Measurements from ENCODE around the gene RFX4. TPM values are rescaled to one million over a fixed set of nuclear protein-coding genes. Genes with fewer than 3 reads are reported as not detected.

The RFX4 gene
- total RNA-seq, 2 donors from 2014 or later = 10.6 TPM; not detected in 1

- intact Hi-C loops (cut with DNase I) = no loop called here
- TF ChIP-seq POLR2AphosphoS5 (IDR thresholded peaks at IDR 0.05) (no peak), POLR2A (IDR thresholded peaks at IDR 0.05) (no peak)
- TF ChIP-seq, protein P1, sequence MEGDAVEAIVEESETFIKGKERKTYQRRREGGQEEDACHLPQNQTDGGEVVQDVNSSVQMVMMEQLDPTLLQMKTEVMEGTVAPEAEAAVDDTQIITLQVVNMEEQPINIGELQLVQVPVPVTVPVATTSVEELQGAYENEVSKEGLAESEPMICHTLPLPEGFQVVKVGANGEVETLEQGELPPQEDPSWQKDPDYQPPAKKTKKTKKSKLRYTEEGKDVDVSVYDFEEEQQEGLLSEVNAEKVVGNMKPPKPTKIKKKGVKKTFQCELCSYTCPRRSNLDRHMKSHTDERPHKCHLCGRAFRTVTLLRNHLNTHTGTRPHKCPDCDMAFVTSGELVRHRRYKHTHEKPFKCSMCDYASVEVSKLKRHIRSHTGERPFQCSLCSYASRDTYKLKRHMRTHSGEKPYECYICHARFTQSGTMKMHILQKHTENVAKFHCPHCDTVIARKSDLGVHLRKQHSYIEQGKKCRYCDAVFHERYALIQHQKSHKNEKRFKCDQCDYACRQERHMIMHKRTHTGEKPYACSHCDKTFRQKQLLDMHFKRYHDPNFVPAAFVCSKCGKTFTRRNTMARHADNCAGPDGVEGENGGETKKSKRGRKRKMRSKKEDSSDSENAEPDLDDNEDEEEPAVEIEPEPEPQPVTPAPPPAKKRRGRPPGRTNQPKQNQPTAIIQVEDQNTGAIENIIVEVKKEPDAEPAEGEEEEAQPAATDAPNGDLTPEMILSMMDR (IDR thresholded peaks at IDR 0.05) = no peak
- Histone ChIP-seq H3K9me3 (no peaks in the 10 kb centered on the region), H3K36me3 (no peaks in the 10 kb centered on the region), H3K4me1 (replicated peaks) (no peaks in the 10 kb centered on the region), H3K27me3 (replicated peaks; ENCODE audit: insufficient read depth) (no peaks in the 10 kb centered on the region), H3K27ac (peak overlapping the region in 1 of 2 donors; percentile 26), H3K4me3 (no peak overlapping the region)
- WGBS = 64% methylated on average over 5 of the region's 5 CpGs
- DNase-seq (ENCODE audit: low spot score) = no peak
Observed at GRCh38 chr12:106783515-106783914, 200.7 kb downstream of the RFX4 start.

DNA sequence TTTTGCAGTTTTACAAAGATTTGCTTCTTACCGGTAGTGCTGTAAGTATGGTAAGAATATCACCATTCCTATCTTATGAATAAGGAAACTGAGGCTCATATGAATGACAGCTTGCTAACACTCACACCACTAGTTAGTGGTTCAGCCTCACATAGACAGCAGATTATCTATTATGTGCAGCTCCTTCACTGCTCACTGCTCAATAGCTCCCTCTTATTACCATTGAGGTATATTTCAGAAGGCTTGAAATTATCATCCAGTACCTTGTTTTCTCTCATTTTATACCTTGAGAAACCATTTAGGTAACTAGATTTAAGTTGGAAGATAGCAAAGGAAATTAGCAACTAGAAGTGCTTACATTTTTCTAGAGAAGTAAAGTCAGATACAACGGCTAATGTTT lies 207.2 kb downstream of the RFX4 start:
- Histone ChIP-seq H3K4me1 (replicated peaks) (no peaks in the 10 kb centered on the region), H3K36me3 (no peaks in the 10 kb centered on the region), H3K4me3 (no peak overlapping the region), H3K27ac (no peak overlapping the region), H3K27me3 (replicated peaks; ENCODE audit: insufficient read depth) (no peaks in the 10 kb centered on the region), H3K9me3 (no peaks in the 10 kb centered on the region)
- TF ChIP-seq, protein P1 (IDR thresholded peaks at IDR 0.05) = no peak
- no peak for TF ChIP-seq POLR2A (IDR thresholded peaks at IDR 0.05)
- no peak for TF ChIP-seq POLR2AphosphoS5 (IDR thresholded peaks at IDR 0.05)
- WGBS = 67% methylated on average over 2 of the region's 2 CpGs
- intact Hi-C loops (cut with DNase I) = no loop called here
- DNase-seq (ENCODE audit: low spot score) = no peak

- TF ChIP-seq POLR2A (IDR thresholded peaks at IDR 0.05) (no peak), POLR2AphosphoS5 (IDR thresholded peaks at IDR 0.05) (no peak)
- TF ChIP-seq, protein P1 (IDR thresholded peaks at IDR 0.05) = no peak
Observed at GRCh38 chr12:106791531-106791930, 208.7 kb downstream of the RFX4 start.

GRCh38 chr12:106794369-106794768 lies 211.6 kb downstream of the RFX4 start:
- Histone ChIP-seq H3K9me3 (no peaks in the 10 kb centered on the region), H3K27me3 (replicated peaks; ENCODE audit: insufficient read depth) (no peaks in the 10 kb centered on the region), H3K4me1 (replicated peaks) (no peaks in the 10 kb centered on the region), H3K4me3 (no peak overlapping the region), H3K36me3 (no peaks in the 10 kb centered on the region), H3K27ac (no peak overlapping the region)
- no peak for DNase-seq (ENCODE audit: low spot score)
- TF ChIP-seq POLR2A (IDR thresholded peaks at IDR 0.05) = no peak
- TF ChIP-seq, protein P1 (IDR thresholded peaks at IDR 0.05) = no peak
- TF ChIP-seq POLR2AphosphoS5 (IDR thresholded peaks at IDR 0.05) = no peak
- intact Hi-C loops (cut with DNase I) = no loop called here
- 79% methylated on average over 1 of the region's 1 CpG for WGBS

More at GRCh38 chr12:106791531-106791930, 208.7 kb downstream of the RFX4 start:
- H3K4me1 ChIP-seq (replicated peaks) = no peaks in the 10 kb centered on the region
- no peak overlapping the region for H3K4me3 ChIP-seq
- H3K9me3 ChIP-seq = no peaks in the 10 kb centered on the region
- no peak for DNase-seq (ENCODE audit: low spot score)
- H3K36me3 ChIP-seq = no peaks in the 10 kb centered on the region
- no peaks in the 10 kb centered on the region for H3K27me3 ChIP-seq (replicated peaks; ENCODE audit: insufficient read depth)
- intact Hi-C loops (cut with DNase I) = no loop called here
- no peak overlapping the region for H3K27ac ChIP-seq

DNA sequence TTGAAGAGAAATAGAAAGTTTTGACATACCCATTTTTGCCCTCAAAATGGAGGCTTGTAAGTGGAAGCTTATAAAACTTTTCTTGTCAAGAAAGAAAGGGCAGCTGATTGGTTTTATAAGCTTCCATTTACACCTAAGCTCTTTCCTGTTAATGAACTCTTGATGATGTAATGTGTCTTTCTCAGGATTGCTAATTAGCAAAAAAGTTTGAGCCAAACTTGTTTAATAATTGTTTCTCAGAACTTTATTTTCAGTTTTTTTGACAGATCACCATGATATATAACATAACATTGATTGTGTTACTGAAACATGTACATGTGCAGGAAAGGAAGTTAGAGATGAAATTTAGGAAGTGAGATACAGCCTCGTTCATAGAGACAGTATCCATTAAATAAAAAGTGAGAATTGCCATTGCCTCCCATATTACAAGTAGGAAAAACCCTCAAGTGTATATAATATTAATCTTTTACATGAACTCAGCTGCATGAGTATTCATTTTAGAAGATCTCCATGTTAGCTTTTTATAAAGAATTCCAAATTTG lies 218.4 kb downstream of the RFX4 start:
- H3K36me3 ChIP-seq = no peaks in the 10 kb centered on the region
- no peak overlapping the region for H3K4me3 ChIP-seq
- TF ChIP-seq, protein P1 (IDR thresholded peaks at IDR 0.05) = no peak
- no peak for TF ChIP-seq POLR2A (IDR thresholded peaks at IDR 0.05)
- TF ChIP-seq POLR2AphosphoS5 (IDR thresholded peaks at IDR 0.05) = no peak
- intact Hi-C loops (cut with DNase I) = no loop called here
- no peak for DNase-seq (ENCODE audit: low spot score)
- H3K27ac ChIP-seq = no peak overlapping the region
- H3K27me3 ChIP-seq (replicated peaks; ENCODE audit: insufficient read depth) = no peaks in the 10 kb centered on the region
- no peaks in the 10 kb centered on the region for H3K9me3 ChIP-seq
- whole genome bisulfite sequencing = 64% methylated on average over 1 of the region's 1 CpG
- H3K4me1 ChIP-seq (replicated peaks) = no peaks in the 10 kb centered on the region
